HCT116 (cell line): ENCODE data around the gene XYLT1. TPM values are rescaled to one million over a fixed set of nuclear protein-coding genes. Genes with fewer than 3 reads are reported as not detected.

Source experiments
- ATAC-seq: fragments of 200-7000 bp; cut with Tn5 transposase; 2 replicates; pipeline ENCODE4 v1.9.1; 2020; ENCODE audit warnings: mild to moderate bottlenecking, moderate library complexity
- BruUV-seq: library from RNA; stranded (reverse); fragments of 400-500 nt; replicated peaks from 2 replicates; lab custom pipeline; 2021; lab: Mats Ljungman, UMichigan
- CTCF ChIA-PET: fragments of 300-600 bp; sonication (Branson Sonifier 250); formaldehyde crosslinking; loops from one replicate; lab custom pipeline; 2021; ENCODE audit warnings: antibody characterized with exemption; lab: Charles Lee
- POLR2A ChIA-PET: fragments of 300-600, 350-600 bp; sonication (Branson Sonifier 250); formaldehyde crosslinking; loops from one replicate; lab custom pipeline; 2021; ENCODE audit warnings: antibody characterized with exemption; lab: Charles Lee
- RAD21 ChIA-PET, 2 experiments: fragments of 300-600 bp; sonication (Branson Sonifier 250); formaldehyde crosslinking; loops; one replicate each; lab custom pipeline; 2023; ENCODE audit warnings: low total read pairs in 2 of 2; ENCODE audit not compliant: uncharacterized antibody in 2 of 2, unreplicated experiment in 2 of 2, low non-redundant PET in 1 of 2; lab: Charles Lee
- DNase-seq: peaks from one replicate; pipeline ENCODE4 v3.0.0-alpha.2; 2010; ENCODE audit warnings: low read depth, low spot score
- H2AFZ ChIP-seq: fragments of 200-600 bp; shearing (Covaris generic), sonication (generic); 2 replicates; pipeline ENCODE4 v1.6.1; 2017; ENCODE audit warnings: low read depth, mixed run types, mixed read lengths, antibody characterized with exemption, low read length; ENCODE audit not compliant: poor library complexity, severe bottlenecking
- H3K27ac ChIP-seq: 2 replicates; pipeline ENCODE4 v1.5.1; 2012; ENCODE audit warnings: low read depth, low read length
- H3K27me3 ChIP-seq: fragments of 200-600 bp; sonication (generic); 2 replicates; pipeline ENCODE4 v1.6.1; 2016; ENCODE audit warnings: mixed run types, low read length, mixed read lengths; ENCODE audit not compliant: insufficient read depth
- H3K36me3 ChIP-seq, 2 experiments: fragments of 200-500 bp in 1 of 2; fragments of 200-600 bp in 1 of 2; sonication (Bioruptor generic) in 1 of 2; sonication (generic) in 1 of 2; 2 replicates each; pipeline versions ENCODE4 v1.5.1 to v1.6.1; 2014 to 2016; ENCODE audit warnings: low read length in 2 of 2, inconsistent platforms in 1 of 2, mixed read lengths in 1 of 2, mixed run types in 1 of 2; ENCODE audit not compliant: insufficient read depth in 2 of 2, control insufficient read depth in 1 of 2
- H3K4me1 ChIP-seq, 2 experiments: fragments of 200-600 bp in 1 of 2; sonication (generic) in 1 of 2; 2 replicates each; pipeline versions ENCODE4 v1.5.1 to v1.6.1; 2012 to 2017; ENCODE audit warnings: low read length in 2 of 2, inconsistent platforms in 1 of 2, mild to moderate bottlenecking in 1 of 2, mixed read lengths in 1 of 2, mixed run types in 1 of 2, moderate library complexity in 1 of 2; ENCODE audit not compliant: insufficient read depth in 2 of 2, control insufficient read depth in 1 of 2
- H3K4me2 ChIP-seq: fragments of 200-600 bp; sonication (generic); 2 replicates; pipeline ENCODE4 v1.6.1; 2017; ENCODE audit warnings: mixed run types, low read length, mixed read lengths
- H3K4me3 ChIP-seq, 2 experiments: fragments of 200-600 bp in 1 of 2; sonication (generic) in 1 of 2; replicated peaks in 1 of 2; 2 replicates each; pipeline ENCODE4 v1.5.1; 2011 to 2016; ENCODE audit warnings: low read length in 2 of 2, control low read depth in 1 of 2, low read depth in 1 of 2, mild to moderate bottlenecking in 1 of 2, mixed read lengths in 1 of 2, mixed run types in 1 of 2
- H3K79me2 ChIP-seq: fragments of 200-600 bp; sonication (generic); 2 replicates; pipeline ENCODE4 v1.6.1; 2017; ENCODE audit warnings: mild to moderate bottlenecking, mixed run types, low read length, moderate library complexity, mixed read lengths; ENCODE audit not compliant: insufficient read depth
- H3K9ac ChIP-seq: fragments of 200-600 bp; sonication (generic); 2 replicates; pipeline ENCODE4 v1.6.1; 2016; ENCODE audit warnings: low read length, mixed read lengths
- H3K9me2 ChIP-seq: fragments of 200-600 bp; sonication (generic), shearing (Covaris generic); 2 replicates; pipeline ENCODE4 v1.6.1; 2017; ENCODE audit warnings: mixed run types, mild to moderate bottlenecking, moderate library complexity; ENCODE audit not compliant: insufficient read depth
- H3K9me3 ChIP-seq, 2 experiments: fragments of 200-500 bp in 1 of 2; fragments of 200-600 bp in 1 of 2; sonication (Bioruptor generic) in 1 of 2; sonication (generic) in 1 of 2; 2 replicates each; pipeline ENCODE4 v1.6.1; 2014 to 2017; ENCODE audit warnings: low read length in 2 of 2, mixed read lengths in 2 of 2, inconsistent platforms in 1 of 2, low read depth in 1 of 2, mild to moderate bottlenecking in 1 of 2, mixed run types in 1 of 2, moderate library complexity in 1 of 2; ENCODE audit not compliant: control insufficient read depth in 1 of 2, insufficient read depth in 1 of 2
- H4K20me1 ChIP-seq: fragments of 200-600 bp; sonication (generic), shearing (Covaris generic); 2 replicates; pipeline ENCODE4 v1.6.1; 2017; ENCODE audit warnings: mixed run types, mild to moderate bottlenecking, moderate library complexity; ENCODE audit not compliant: insufficient read depth
- CTCF ChIP-seq, 3 experiments: fragments of 200-600 bp in 1 of 3; sonication (generic) in 1 of 3; IDR thresholded peaks in 2 of 3; conservative IDR thresholded peaks in 1 of 3; 2 replicates each; pipeline ENCODE4 v1.5.1; 2012 to 2017; ENCODE audit warnings: low read depth in 2 of 3, low read length in 2 of 3, antibody characterized with exemption in 1 of 3, borderline replicate concordance in 1 of 3, control low read depth in 1 of 3, mild to moderate bottlenecking in 1 of 3, mixed read lengths in 1 of 3, mixed run types in 1 of 3, moderate library complexity in 1 of 3; ENCODE audit not compliant: insufficient read depth in 1 of 3
- EGR1 ChIP-seq: IDR thresholded peaks from 2 replicates; pipeline ENCODE4 v1.6.1; 2012; ENCODE audit warnings: low read depth
- ELF1 ChIP-seq: IDR thresholded peaks from 2 replicates; pipeline ENCODE4 v1.6.1; 2012; ENCODE audit warnings: low read depth, borderline replicate concordance
- EZH2 ChIP-seq: fragments of 200-600 bp; sonication (generic); IDR thresholded peaks from 2 replicates; pipeline ENCODE4 v1.6.1; 2017; ENCODE audit warnings: antibody characterized with exemption, mixed run types
- FOSL1 ChIP-seq: IDR thresholded peaks from 2 replicates; pipeline ENCODE4 v1.6.1; 2012; ENCODE audit warnings: low read depth
- MAX ChIP-seq: IDR thresholded peaks from 2 replicates; pipeline ENCODE4 v1.6.1; 2012
- POLR2AphosphoS5 ChIP-seq: IDR thresholded peaks from 2 replicates; pipeline ENCODE4 v1.6.1; 2011; ENCODE audit warnings: mild to moderate bottlenecking, low read depth, low read length, moderate library complexity
- RAD21 ChIP-seq: IDR thresholded peaks from 2 replicates; pipeline ENCODE4 v1.6.1; 2012; ENCODE audit warnings: low read depth, mild to moderate bottlenecking
- SIN3A ChIP-seq: IDR thresholded peaks from 2 replicates; pipeline ENCODE4 v1.6.1; 2012; ENCODE audit warnings: low read depth
- SP1 ChIP-seq: IDR thresholded peaks from 2 replicates; pipeline ENCODE4 v1.6.1; 2012; ENCODE audit warnings: low read depth
- SRF ChIP-seq: IDR thresholded peaks from 2 replicates; pipeline ENCODE4 v1.6.1; 2012; ENCODE audit warnings: low read depth
- YY1 ChIP-seq: IDR thresholded peaks from 2 replicates; pipeline ENCODE4 v1.6.1; 2011; ENCODE audit warnings: low read length, low read depth, moderate library complexity, mild to moderate bottlenecking; ENCODE audit not compliant: insufficient replicate concordance; ENCODE audit errors: extremely low read depth
- ZBTB33 ChIP-seq: IDR thresholded peaks from 2 replicates; pipeline ENCODE4 v1.6.1; 2011; ENCODE audit warnings: mild to moderate bottlenecking, low read length, moderate library complexity; ENCODE audit not compliant: insufficient replicate concordance; ENCODE audit errors: extremely low read depth
- ZNF274 ChIP-seq: fragments of 200-500 bp; sonication (Bioruptor generic); IDR thresholded peaks from 2 replicates; pipeline ENCODE4 v1.6.1; 2014; ENCODE audit warnings: mild to moderate bottlenecking, low read depth, low read length, inconsistent platforms
- intact Hi-C: fragments of 100-400 bp; cut with micrococcal nuclease; formaldehyde crosslinking; loops from 2 replicates; pipeline ENCODE4 v1.10.0; 2022
- total RNA-seq: library from RNA; stranded (reverse); gene quantifications from one replicate; pipeline ENCODE4 v1.2.1, GENCODE V29; 2021; ENCODE audit not compliant: unreplicated experiment
- TF ChIP-seq, protein P1 (sequence below): IDR thresholded peaks from 2 replicates; pipeline ENCODE4 v1.6.1; 2012

Gene XYLT1
- total RNA-seq, 1 experiment from 2014 or later, result 4.5 TPM

DNA sequence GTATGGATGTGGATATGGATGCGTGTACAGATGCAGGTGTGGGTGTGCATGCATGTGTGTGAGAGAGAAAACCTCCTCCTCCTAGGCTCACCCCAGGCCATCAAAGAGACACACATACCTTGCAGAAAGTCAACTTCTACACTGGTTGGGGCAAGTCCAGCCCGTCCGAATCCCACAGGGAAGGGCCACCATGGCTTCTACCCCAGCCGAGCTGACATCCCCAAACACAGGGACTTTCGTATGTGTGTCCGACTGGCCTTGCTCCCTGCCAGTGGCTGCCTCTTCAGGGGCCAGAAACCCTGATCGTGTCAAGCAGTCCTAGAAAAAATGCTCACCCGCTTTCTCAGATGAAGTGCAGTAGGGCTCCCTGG lies 134.2 kb downstream of the XYLT1 start:
- CTCF ChIA-PET, result no interaction called here
- no peaks in the 10 kb centered on the region for H3K4me1 ChIP-seq
- no peaks in the 10 kb centered on the region for H3K27me3 ChIP-seq
- BruUV-seq, result no TSS peak
- DNase-seq, result no peak
- no peaks in the 10 kb centered on the region for H3K9me3 ChIP-seq
- no peak for ATAC-seq
- no peaks in the 10 kb centered on the region for H3K9me2 ChIP-seq
- no peaks in the 10 kb centered on the region for H3K79me2 ChIP-seq
- H4K20me1 ChIP-seq, result no peaks in the 10 kb centered on the region
- H3K36me3 ChIP-seq, result no peaks in the 10 kb centered on the region
- intact Hi-C loops, result no loop called here
- H3K27ac ChIP-seq, result no peak overlapping the region
- no peak overlapping the region for H3K4me3 ChIP-seq
- no peak overlapping the region for H3K9ac ChIP-seq
- TF ChIP-seq ELF1, result no peak
- TF ChIP-seq SIN3A, result no peak
- TF ChIP-seq, protein P1, sequence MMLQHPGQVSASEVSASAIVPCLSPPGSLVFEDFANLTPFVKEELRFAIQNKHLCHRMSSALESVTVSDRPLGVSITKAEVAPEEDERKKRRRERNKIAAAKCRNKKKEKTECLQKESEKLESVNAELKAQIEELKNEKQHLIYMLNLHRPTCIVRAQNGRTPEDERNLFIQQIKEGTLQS, result no peak
- TF ChIP-seq MAX, result no peak
- no peak for TF ChIP-seq CTCF (IDR thresholded peaks at IDR 0.05 in 2 of 3, conservative IDR thresholded peaks at IDR 0.05 in 1 of 3; ENCODE audit: borderline replicate concordance in 1 of 3, insufficient read depth in 1 of 3, low read depth in 2 of 3, low read length in 2 of 3)
- TF ChIP-seq SRF, result no peak
- no peak for TF ChIP-seq POLR2AphosphoS5
- TF ChIP-seq SP1, result no peak
- no peak for TF ChIP-seq YY1
- no peak for TF ChIP-seq FOSL1
- TF ChIP-seq EGR1, result no peak
- no peak for TF ChIP-seq ZBTB33
- TF ChIP-seq RAD21, result no peak
- no peak for TF ChIP-seq EZH2
- TF ChIP-seq ZNF274, result no peak
- RAD21 ChIA-PET, result no interaction called here
- no peak overlapping the region for H2AFZ ChIP-seq
- POLR2A ChIA-PET, result no interaction called here
- H3K4me2 ChIP-seq, result no peak overlapping the region
